ENCODE results near the gene ME1.
"Not testable (repeated sequence)": the region's sequence is repeated elsewhere in the genome, so short reads cannot be mapped to it uniquely, and the experiment has no call there.

Gene ME1

GRCh38 chr6:83256719-83257118, 174.1 kb downstream of the ME1 start:
- H3K36me3 ChIP-seq (ENCODE audit: control insufficient read depth, insufficient read depth, low read length, severe bottlenecking) = peaks cover 27% of the 10 kb centered on the region
- not testable (repeated sequence) for H3K9ac ChIP-seq (ENCODE audit: low read length)

GRCh38 chr6:83252719-83253118, 178.1 kb downstream of the ME1 start:
- H3K9ac ChIP-seq (ENCODE audit: low read length) = no peak overlapping the region
- H3K27me3 ChIP-seq (replicated peaks; ENCODE audit: control insufficient read depth, insufficient read depth, low read length) = no peaks in the 10 kb centered on the region
- H3K9me3 ChIP-seq (ENCODE audit: control insufficient read depth, low read length) = no peaks in the 10 kb centered on the region
- peaks cover 57% of the 10 kb centered on the region for H3K36me3 ChIP-seq (ENCODE audit: control insufficient read depth, insufficient read depth, low read length, severe bottlenecking)
- no peak overlapping the region for H3K4me3 ChIP-seq (ENCODE audit: low read length)
- peak; percentile 68 for DNase-seq (ENCODE audit: low read depth)
- H3K4me1 ChIP-seq (ENCODE audit: control insufficient read depth, insufficient read depth, low read length) = peaks cover 6% of the 10 kb centered on the region

More at GRCh38 chr6:83256719-83257118, 174.1 kb downstream of the ME1 start:
- not testable (repeated sequence) for H3K9me3 ChIP-seq (ENCODE audit: control insufficient read depth, low read length); H3K27me3 ChIP-seq (replicated peaks; ENCODE audit: control insufficient read depth, insufficient read depth, low read length); H3K4me3 ChIP-seq (ENCODE audit: low read length); H3K4me1 ChIP-seq (ENCODE audit: control insufficient read depth, insufficient read depth, low read length); DNase-seq (ENCODE audit: low read depth)

GRCh38 chr6:83250235-83250634, 180.6 kb downstream of the ME1 start:
- H3K9me3 ChIP-seq (ENCODE audit: control insufficient read depth, low read length) = no peaks in the 10 kb centered on the region
- peaks cover 70% of the 10 kb centered on the region for H3K36me3 ChIP-seq (ENCODE audit: control insufficient read depth, insufficient read depth, low read length, severe bottlenecking)
- no peak overlapping the region for H3K9ac ChIP-seq (ENCODE audit: low read length)
- H3K4me3 ChIP-seq (ENCODE audit: low read length) = no peak overlapping the region
- no peak for DNase-seq (ENCODE audit: low read depth)
- no peaks in the 10 kb centered on the region for H3K27me3 ChIP-seq (replicated peaks; ENCODE audit: control insufficient read depth, insufficient read depth, low read length)
- H3K4me1 ChIP-seq (ENCODE audit: control insufficient read depth, insufficient read depth, low read length) = peaks cover 6% of the 10 kb centered on the region

- DNase-seq (ENCODE audit: low read depth) = no peak
- Histone ChIP-seq H3K4me3 (ENCODE audit: low read length) (no peak overlapping the region), H3K9ac (ENCODE audit: low read length) (no peak overlapping the region), H3K9me3 (ENCODE audit: control insufficient read depth, low read length) (no peaks in the 10 kb centered on the region), H3K36me3 (ENCODE audit: control insufficient read depth, insufficient read depth, low read length, severe bottlenecking) (peaks cover 75% of the 10 kb centered on the region), H3K27me3 (replicated peaks; ENCODE audit: control insufficient read depth, insufficient read depth, low read length) (no peaks in the 10 kb centered on the region), H3K4me1 (ENCODE audit: control insufficient read depth, insufficient read depth, low read length) (peaks cover 3% of the 10 kb centered on the region)
These were observed 183.4 kb downstream of the ME1 start for GRCh38 chr6:83247471-83247870.

GRCh38 chr6:83231146-83231545, 199.7 kb downstream of the ME1 start:
- DNase-seq (ENCODE audit: low read depth) = peak; percentile 90
- no peak overlapping the region for H3K4me3 ChIP-seq (ENCODE audit: low read length)
- no peaks in the 10 kb centered on the region for H3K9me3 ChIP-seq (ENCODE audit: control insufficient read depth, low read length)
- no peaks in the 10 kb centered on the region for H3K27me3 ChIP-seq (replicated peaks; ENCODE audit: control insufficient read depth, insufficient read depth, low read length)
- H3K4me1 ChIP-seq (ENCODE audit: control insufficient read depth, insufficient read depth, low read length) = peaks cover 16% of the 10 kb centered on the region
- H3K36me3 ChIP-seq (ENCODE audit: control insufficient read depth, insufficient read depth, low read length, severe bottlenecking) = peaks cover 60% of the 10 kb centered on the region
- no peak overlapping the region for H3K9ac ChIP-seq (ENCODE audit: low read length)

DNA sequence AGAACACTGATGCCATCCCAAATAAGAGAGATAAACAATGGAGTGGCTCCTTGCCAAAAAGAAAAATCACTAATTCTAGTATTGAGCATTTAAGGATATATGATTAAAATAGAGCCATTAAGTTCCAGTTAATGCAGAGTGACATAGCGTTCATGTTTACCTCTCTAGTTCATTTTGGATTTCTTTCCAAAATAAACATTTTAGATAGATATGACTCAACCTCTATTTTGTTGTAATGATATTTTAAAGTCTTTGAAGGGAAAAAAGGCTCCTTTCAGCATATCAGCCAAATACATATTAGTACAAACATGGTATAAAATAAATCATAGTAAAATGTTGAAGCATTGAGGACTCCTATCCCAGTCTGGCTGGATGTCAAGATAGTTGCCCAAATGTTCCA, 204.3 kb downstream of the ME1 start:
- peak; percentile 66 for DNase-seq (ENCODE audit: low read depth)
- no peak overlapping the region for H3K9ac ChIP-seq (ENCODE audit: low read length)
- H3K4me1 ChIP-seq (ENCODE audit: control insufficient read depth, insufficient read depth, low read length) = peaks cover 13% of the 10 kb centered on the region

DNA sequence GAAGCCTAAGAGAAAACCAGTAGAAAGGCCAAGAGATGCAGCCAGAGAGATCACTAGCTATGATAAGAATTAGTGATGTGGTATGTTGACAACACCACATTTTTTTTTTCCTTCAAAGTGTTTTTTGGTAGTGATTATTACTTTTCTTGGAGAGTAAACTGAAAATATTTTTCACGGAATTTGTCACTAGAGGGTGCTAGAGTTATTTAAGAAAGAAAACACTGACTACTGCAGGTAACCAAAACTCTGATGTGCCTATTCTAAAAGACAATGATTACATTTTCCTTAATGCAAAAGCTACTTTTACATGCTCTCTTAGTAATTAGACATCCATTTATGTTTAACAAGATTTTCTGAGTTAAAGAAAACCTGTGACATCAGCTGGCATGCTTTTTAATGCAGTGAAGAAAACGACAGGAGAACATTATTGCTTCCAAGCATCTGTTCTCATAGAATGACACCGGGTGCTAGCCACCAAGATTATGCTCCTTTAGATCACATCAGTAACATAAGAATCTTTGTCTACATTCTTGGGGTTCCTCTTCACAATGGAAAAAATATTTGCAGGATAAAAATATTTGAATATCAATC, 208.9 kb downstream of the ME1 start:
- Histone ChIP-seq H3K9ac (ENCODE audit: low read length) (no peak overlapping the region), H3K27me3 (replicated peaks; ENCODE audit: control insufficient read depth, insufficient read depth, low read length) (no peaks in the 10 kb centered on the region), H3K4me1 (ENCODE audit: control insufficient read depth, insufficient read depth, low read length) (peaks cover 5% of the 10 kb centered on the region), H3K4me3 (ENCODE audit: low read length) (no peak overlapping the region), H3K9me3 (ENCODE audit: control insufficient read depth, low read length) (no peaks in the 10 kb centered on the region), H3K36me3 (ENCODE audit: control insufficient read depth, insufficient read depth, low read length, severe bottlenecking) (peaks cover 85% of the 10 kb centered on the region)
- peak; percentile 79 for DNase-seq (ENCODE audit: low read depth)

More for the DNA sequence above, 204.3 kb downstream of the ME1 start:
- H3K36me3 ChIP-seq (ENCODE audit: control insufficient read depth, insufficient read depth, low read length, severe bottlenecking) = peaks cover 81% of the 10 kb centered on the region
- H3K9me3 ChIP-seq (ENCODE audit: control insufficient read depth, low read length) = no peaks in the 10 kb centered on the region
- H3K27me3 ChIP-seq (replicated peaks; ENCODE audit: control insufficient read depth, insufficient read depth, low read length) = no peaks in the 10 kb centered on the region
- no peak overlapping the region for H3K4me3 ChIP-seq (ENCODE audit: low read length)

DNA sequence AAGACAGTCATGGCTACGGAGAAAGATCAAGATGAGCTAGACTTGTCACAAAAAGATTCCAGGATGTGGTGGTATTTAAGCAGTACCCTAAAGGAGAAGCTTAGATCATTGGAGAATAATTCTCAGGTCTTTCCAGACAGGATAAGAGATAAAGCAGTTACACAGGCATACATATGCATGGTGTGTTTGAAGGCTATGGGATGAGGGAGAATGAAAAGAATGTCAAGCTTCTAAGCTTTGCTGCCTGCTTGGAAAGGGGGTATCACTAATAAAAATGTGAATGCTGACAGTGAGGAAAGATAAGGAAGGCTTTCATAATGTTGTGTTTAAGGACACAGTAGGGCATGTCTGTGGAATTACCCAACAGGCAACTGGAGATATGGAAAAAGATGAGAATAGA, 209.6 kb downstream of the ME1 start:
- no peak overlapping the region for H3K4me3 ChIP-seq (ENCODE audit: low read length)
- no peak overlapping the region for H3K9ac ChIP-seq (ENCODE audit: low read length)
- no peaks in the 10 kb centered on the region for H3K9me3 ChIP-seq (ENCODE audit: control insufficient read depth, low read length)
- no peaks in the 10 kb centered on the region for H3K27me3 ChIP-seq (replicated peaks; ENCODE audit: control insufficient read depth, insufficient read depth, low read length)
- DNase-seq (ENCODE audit: low read depth) = no peak
- peaks cover under 1% of the 10 kb centered on the region for H3K4me1 ChIP-seq (ENCODE audit: control insufficient read depth, insufficient read depth, low read length)
- H3K36me3 ChIP-seq (ENCODE audit: control insufficient read depth, insufficient read depth, low read length, severe bottlenecking) = peaks cover 84% of the 10 kb centered on the region

GRCh38 chr6:83220121-83220520, 210.7 kb downstream of the ME1 start:
- no peaks in the 10 kb centered on the region for H3K27me3 ChIP-seq (replicated peaks; ENCODE audit: control insufficient read depth, insufficient read depth, low read length)
- no peak overlapping the region for H3K4me3 ChIP-seq (ENCODE audit: low read length)
- no peaks in the 10 kb centered on the region for H3K9me3 ChIP-seq (ENCODE audit: control insufficient read depth, low read length)
- no peak for DNase-seq (ENCODE audit: low read depth)
- peaks cover 11% of the 10 kb centered on the region for H3K4me1 ChIP-seq (ENCODE audit: control insufficient read depth, insufficient read depth, low read length)
- no peak overlapping the region for H3K9ac ChIP-seq (ENCODE audit: low read length)
- H3K36me3 ChIP-seq (ENCODE audit: control insufficient read depth, insufficient read depth, low read length, severe bottlenecking) = peaks cover 87% of the 10 kb centered on the region

GRCh38 chr6:83218646-83219045, 212.2 kb downstream of the ME1 start:
- H3K9ac ChIP-seq (ENCODE audit: low read length) = no peak overlapping the region

GRCh38 chr6:83216806-83217205, 214.0 kb downstream of the ME1 start:
- Histone ChIP-seq H3K9ac (ENCODE audit: low read length) (no peak overlapping the region), H3K4me1 (ENCODE audit: control insufficient read depth, insufficient read depth, low read length) (peaks cover 15% of the 10 kb centered on the region), H3K9me3 (ENCODE audit: control insufficient read depth, low read length) (no peaks in the 10 kb centered on the region), H3K27me3 (replicated peaks; ENCODE audit: control insufficient read depth, insufficient read depth, low read length) (no peaks in the 10 kb centered on the region), H3K4me3 (ENCODE audit: low read length) (no peak overlapping the region), H3K36me3 (ENCODE audit: control insufficient read depth, insufficient read depth, low read length, severe bottlenecking) (peaks cover 78% of the 10 kb centered on the region)
- peak; percentile 47 for DNase-seq (ENCODE audit: low read depth)

More at GRCh38 chr6:83218646-83219045, 212.2 kb downstream of the ME1 start:
- H3K9me3 ChIP-seq (ENCODE audit: control insufficient read depth, low read length) = no peaks in the 10 kb centered on the region
- peaks cover 85% of the 10 kb centered on the region for H3K36me3 ChIP-seq (ENCODE audit: control insufficient read depth, insufficient read depth, low read length, severe bottlenecking)
- no peaks in the 10 kb centered on the region for H3K27me3 ChIP-seq (replicated peaks; ENCODE audit: control insufficient read depth, insufficient read depth, low read length)
- no peak for DNase-seq (ENCODE audit: low read depth)
- peaks cover 15% of the 10 kb centered on the region for H3K4me1 ChIP-seq (ENCODE audit: control insufficient read depth, insufficient read depth, low read length)
- H3K4me3 ChIP-seq (ENCODE audit: low read length) = no peak overlapping the region

Data from adipocyte (in vitro differentiated cells).